WTC11 (cell line): ENCODE data around the gene KLHL29.

ENCODE experiments used
- CTCF ChIP-seq: fragments of 200-600 bp; IDR thresholded peaks from 2 replicates; pipeline ENCODE4 v1.8.0; 2022; ENCODE audit warnings: antibody characterized with exemption
- E2F1 ChIP-seq: sonication (generic); formaldehyde crosslinking; IDR thresholded peaks from 2 replicates; pipeline ENCODE4 v1.8.0; 2022; ENCODE audit warnings: mild to moderate bottlenecking, missing genetic modification reagents
- ELF4 ChIP-seq: sonication (generic); formaldehyde crosslinking; IDR thresholded peaks from 2 replicates; pipeline ENCODE4 v1.8.1; 2022; ENCODE audit warnings: low read depth, mild to moderate bottlenecking, moderate library complexity, missing genetic modification reagents
- IRF1 ChIP-seq: sonication (generic); formaldehyde crosslinking; IDR thresholded peaks from 2 replicates; pipeline ENCODE4 v1.8.0; 2023; ENCODE audit warnings: missing genetic modification reagents
- JUN ChIP-seq: sonication (generic); formaldehyde crosslinking; IDR thresholded peaks from 2 replicates; pipeline ENCODE4 v1.8.0; 2023; ENCODE audit warnings: mild to moderate bottlenecking, missing genetic modification reagents
- NFE2L1 ChIP-seq: sonication (generic); formaldehyde crosslinking; IDR thresholded peaks from 2 replicates; pipeline ENCODE4 v1.8.1; 2023; ENCODE audit warnings: missing genetic modification reagents
- USF1 ChIP-seq: sonication (generic); formaldehyde crosslinking; IDR thresholded peaks from 2 replicates; pipeline ENCODE4 v1.8.0; 2022; ENCODE audit warnings: mild to moderate bottlenecking, missing genetic modification reagents
- ZNF281 ChIP-seq: sonication (generic); formaldehyde crosslinking; IDR thresholded peaks from 2 replicates; pipeline ENCODE4 v1.8.0; 2023; ENCODE audit warnings: mild to moderate bottlenecking, missing genetic modification reagents

- no peak for TF ChIP-seq CTCF
- no peak for TF ChIP-seq IRF1 (CRISPR knock-in tag)
- no peak for TF ChIP-seq USF1 (CRISPR knock-in tag)
- TF ChIP-seq ELF4 (CRISPR knock-in tag): no peak
- TF ChIP-seq JUN: no peak
- TF ChIP-seq ZNF281 (CRISPR knock-in tag): no peak
- TF ChIP-seq E2F1 (CRISPR knock-in tag): no peak
- no peak for TF ChIP-seq NFE2L1
Observed at GRCh38 chr2:23350041-23350791, 34.8 kb upstream of the KLHL29 start.
